AG08395 (cell line): ENCODE measurements around the gene PRDM11.

Experiments used
- DNase-seq: peaks from one replicate; pipeline ENCODE4 v3.0.0; 2012; ENCODE audit warnings: mixed read lengths, low spot score

PRDM11 gene

GRCh38 chr11:45142241-45143055 lies 4.0 kb upstream of the PRDM11 start:
- peak; percentile 68 for DNase-seq

- no peak for DNase-seq
Observed at GRCh38 chr11:45143494-45143893, 2.9 kb upstream of the PRDM11 start.

DNA sequence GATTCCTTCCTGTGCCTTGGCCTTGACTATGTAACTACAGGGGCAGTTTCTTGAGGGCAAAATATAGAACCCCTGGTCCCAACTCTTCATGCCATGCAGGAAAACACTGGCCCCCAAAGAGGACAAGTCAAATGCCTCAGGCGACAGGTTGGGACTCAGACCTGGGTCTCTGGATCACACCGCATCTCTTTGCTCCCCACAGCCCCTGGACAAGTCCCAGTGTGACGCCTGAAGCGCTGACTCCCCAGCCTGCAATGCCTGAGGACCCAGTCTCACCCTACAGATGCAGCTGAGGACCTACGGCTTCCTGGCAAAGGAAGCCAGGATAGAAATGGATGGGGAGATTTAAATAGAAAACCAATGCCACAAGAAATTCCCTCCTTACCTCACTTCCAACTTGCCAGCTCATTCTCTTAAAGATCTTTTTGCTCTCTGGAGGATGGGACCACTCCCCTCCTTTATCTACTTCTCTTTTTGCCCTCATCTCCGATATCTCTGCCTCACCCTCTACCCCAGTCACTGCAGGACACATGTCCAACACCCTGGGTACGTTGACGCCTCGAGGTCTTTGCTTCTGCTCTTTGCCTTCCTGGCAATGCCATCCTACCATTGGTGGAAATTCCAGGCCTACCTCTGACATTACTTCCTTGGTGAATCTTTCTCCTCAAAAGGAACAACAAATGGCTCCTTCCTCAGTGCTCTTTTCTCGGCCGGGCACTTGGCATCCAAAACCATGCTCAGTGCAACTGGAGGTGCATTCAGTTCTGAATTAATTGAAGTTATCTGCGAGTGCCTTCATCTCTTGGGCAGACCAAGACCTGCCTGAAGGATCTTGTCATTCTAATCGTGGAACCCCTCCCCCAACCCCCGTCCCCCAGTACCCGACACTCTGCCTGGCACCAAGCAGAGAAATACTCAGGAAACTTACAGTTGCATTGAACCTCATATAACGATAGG lies 2.0 kb upstream of the PRDM11 start:
- DNase-seq: no peak

- DNase-seq: no peak
Observed at GRCh38 chr11:45145083-45145378, 1.4 kb upstream of the PRDM11 start.

GRCh38 chr11:45145379-45146071 lies 914 bp upstream of the PRDM11 start:
- peak; percentile 74 for DNase-seq

DNA sequence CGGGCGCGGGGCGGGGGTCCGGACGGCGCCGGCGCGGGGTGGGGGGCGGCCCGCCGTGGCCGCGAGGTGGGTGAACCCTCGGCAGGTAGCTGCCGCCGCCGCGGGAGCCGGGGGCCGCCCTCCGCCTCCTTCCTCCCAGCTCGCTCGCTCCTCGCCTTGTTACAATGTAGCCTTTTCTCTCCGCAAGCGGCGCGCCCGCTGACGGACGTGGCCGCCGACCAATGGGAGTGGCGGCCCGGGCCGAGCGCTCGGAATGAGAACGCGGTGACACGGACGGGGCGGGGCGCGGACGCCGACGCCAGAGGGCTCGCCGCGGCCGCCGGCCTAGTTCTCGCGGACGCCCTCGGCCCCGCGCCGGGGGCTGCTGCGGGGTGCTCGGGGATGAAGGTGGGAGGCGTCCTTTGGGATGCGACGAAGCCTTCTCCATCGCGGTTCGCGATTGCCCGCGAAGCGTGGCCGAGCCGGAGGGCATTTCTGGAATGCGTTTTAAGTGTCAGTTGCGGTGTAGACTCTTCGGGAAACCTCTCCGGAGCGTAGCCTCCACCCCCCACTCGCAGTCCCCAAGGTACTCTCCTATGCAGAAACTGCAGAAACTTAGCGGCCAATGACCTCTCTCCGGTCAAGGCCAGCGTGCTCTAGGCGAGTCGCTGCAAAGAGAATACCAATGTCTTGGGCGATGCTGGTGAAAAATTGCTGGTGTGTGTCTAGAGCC lies 734 bp downstream of the PRDM11 start:
- DNase-seq: peak; percentile 98

DNA sequence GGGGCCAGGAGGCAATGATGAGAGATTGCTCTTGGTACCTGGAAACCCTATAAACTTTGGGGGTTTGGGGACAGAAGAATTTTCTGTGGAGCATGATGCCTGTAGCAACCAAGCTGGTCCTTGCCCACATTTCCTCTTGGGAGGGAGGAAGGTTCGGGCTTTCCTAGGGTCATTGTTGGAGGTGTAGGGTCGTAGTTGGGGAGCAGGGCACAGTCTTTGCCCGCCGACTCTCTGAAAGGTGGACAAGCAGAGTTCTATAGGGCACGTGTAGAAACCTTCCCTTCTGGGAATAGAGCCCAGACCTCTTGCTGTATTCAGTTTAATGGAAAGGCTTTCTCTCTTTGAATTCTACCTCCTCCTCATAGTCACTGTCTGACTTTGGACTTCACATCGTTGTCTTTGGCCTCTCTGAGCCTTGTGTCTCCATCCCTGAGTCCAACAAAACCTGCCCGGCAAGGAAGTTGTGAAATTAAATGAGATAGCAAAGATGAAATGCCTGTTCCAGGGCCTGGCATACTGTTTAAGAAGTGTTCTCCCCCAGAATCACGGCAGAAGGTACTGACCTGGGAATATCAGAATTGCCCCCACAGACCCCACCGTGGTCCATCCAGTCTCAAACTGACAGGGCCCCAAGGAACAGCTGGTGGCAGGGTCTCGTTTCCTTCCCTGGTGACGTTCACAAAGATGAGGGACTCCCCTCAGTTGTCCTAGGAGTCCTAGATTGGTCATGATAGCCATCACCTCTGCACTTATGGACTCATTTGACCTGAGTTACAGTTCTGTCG lies 1.6 kb downstream of the PRDM11 start:
- no peak for DNase-seq

DNA sequence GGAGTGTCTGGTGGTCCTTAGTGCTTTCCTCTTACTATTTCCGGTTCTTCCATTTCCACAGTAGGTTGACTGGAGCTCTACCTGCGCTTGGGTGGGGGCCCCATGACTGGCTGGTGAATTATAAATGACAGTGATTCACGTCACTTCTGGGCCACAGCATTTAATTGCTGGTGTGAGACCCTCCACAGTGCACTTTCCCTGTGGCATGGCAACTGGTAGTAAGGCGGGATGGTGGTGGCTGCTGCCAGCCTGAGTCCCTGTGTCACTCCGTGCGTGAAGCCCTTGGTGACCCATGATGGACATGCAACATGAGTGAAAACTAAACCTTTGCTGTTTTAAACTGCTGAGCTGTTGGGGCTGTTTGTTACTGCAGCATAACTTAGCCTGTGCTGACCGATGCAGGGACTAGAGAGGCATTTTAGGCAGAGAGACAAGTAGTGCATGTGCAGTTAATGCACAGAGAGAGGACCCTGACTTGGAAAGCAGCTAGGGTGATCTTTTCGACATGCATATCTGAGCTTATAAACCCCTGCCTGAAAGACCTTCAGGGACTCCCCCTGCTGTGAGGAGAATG lies 3.1 kb downstream of the PRDM11 start:
- no peak for DNase-seq

DNA sequence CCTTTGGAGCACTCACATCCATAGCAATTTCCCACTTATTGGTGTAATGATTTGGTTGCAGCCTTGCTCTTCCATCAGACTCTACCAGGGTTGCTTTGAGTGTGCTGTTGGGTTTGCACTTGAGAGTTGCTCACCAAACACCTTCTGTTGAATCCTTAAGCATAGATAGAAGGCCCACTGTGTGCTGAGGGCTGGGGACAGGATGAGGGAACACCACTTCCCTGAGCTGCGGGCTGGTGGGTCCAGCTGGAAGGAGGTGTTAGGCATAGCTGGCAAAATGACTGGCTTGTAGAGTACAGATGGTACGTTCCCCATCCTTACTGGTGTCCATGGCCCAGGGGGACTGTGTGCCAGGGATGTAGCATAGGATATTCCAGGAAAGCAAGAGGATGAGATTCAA lies 3.9 kb downstream of the PRDM11 start:
- no peak for DNase-seq

GRCh38 chr11:45150943-45151342 lies 4.5 kb downstream of the PRDM11 start:
- DNase-seq: no peak

DNA sequence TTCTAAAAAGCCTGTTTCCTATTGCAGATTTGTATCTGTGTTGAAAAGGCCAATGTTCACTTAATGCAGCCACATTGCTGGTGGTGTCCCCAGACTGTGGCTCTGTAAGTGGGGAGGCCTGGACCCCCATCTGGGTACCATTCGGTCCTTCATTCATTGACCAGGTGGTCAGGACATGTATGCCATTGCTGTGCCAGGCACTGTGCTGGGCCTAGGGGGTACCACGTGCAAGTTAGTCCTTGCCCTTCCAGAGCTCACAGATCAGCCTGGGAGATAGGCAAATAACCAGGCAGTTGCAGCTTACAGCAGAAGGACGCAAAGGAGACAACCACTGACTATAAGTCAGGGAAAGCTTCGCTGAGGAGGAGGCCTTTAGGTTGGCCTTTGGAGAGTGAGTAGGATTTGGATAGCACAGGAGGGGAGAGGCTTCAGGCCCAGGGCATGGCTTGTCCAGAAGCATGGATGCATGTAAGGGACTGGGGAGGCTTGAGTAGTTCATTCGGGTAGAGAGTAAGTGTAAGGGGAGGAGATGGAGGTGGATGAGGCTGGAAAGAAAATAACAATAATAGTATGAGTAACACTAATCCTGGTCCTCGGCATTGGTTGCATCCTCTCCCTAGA lies 5.0 kb downstream of the PRDM11 start:
- DNase-seq: no peak

GRCh38 chr11:45152740-45153595 lies 6.5 kb downstream of the PRDM11 start:
- DNase-seq: no peak

DNA sequence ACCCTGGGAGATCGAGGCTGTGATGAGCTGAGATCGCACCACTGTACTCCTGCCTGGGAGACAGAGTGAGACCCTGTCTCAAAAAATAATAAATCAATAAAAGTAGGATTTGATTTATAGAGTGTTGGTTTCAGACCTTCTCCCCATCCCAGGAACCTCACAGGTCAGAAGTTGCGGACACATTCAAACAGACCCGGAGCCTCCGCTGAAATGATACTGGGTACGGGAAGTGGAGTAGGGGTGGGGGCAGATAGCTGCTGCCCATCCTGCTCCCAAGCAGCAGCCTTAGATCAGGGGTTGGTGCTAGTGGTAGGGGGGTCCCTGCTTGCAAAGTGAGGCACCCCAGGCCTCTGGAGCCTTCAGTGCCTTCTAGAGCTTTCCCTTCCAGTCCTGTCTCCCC lies 7.8 kb downstream of the PRDM11 start:
- DNase-seq: no peak

GRCh38 chr11:45155058-45155551 lies 8.7 kb downstream of the PRDM11 start:
- no peak for DNase-seq

GRCh38 chr11:45155627-45156180 lies 9.3 kb downstream of the PRDM11 start:
- DNase-seq: no peak

DNA sequence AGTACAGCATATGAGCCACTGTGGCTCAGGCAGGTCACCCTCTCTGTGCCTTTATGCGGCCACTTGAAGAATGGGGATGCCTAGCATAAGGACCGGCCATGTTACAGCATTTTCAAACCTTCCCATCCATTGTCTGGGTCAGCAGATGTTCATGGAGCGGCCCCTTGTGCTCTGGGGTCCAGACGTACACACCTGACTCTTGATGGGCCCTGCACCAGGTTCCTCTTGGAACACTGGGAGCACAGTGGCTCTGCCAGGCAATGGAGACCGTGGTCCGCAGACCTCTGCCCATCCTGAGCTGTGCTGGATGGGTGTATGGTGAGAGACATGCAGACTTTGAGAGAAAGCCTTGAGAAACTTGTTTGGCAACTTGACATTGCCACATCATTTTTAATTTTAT lies 9.8 kb downstream of the PRDM11 start:
- DNase-seq: no peak

GRCh38 chr11:45156741-45157140 lies 10.3 kb downstream of the PRDM11 start:
- no peak for DNase-seq

GRCh38 chr11:45157247-45158209 lies 11.1 kb downstream of the PRDM11 start:
- DNase-seq: no peak
